Mucosa of stomach (tissue), 1 donor: ENCODE measurements around the gene EXOC3.
"Not testable (repeated sequence)": the region's sequence is repeated elsewhere in the genome, so short reads cannot be mapped to it uniquely, and the experiment has no call there.

ENCODE experiments used
- H3K27me3 ChIP-seq: one replicate; pipeline ENCODE4 v1.7.0; 2013; ENCODE audit warnings: mild to moderate bottlenecking, low read length; ENCODE audit not compliant: control insufficient read depth, insufficient read depth
- H3K36me3 ChIP-seq: one replicate; pipeline ENCODE4 v1.7.0; 2013; ENCODE audit warnings: low read length; ENCODE audit not compliant: control insufficient read depth, insufficient read depth
- H3K4me1 ChIP-seq: one replicate; pipeline ENCODE4 v1.7.0; 2013; ENCODE audit warnings: mild to moderate bottlenecking, low read length; ENCODE audit not compliant: control insufficient read depth, insufficient read depth
- H3K4me3 ChIP-seq: one replicate; pipeline ENCODE4 v1.7.0; 2013; ENCODE audit warnings: low read length
- H3K9ac ChIP-seq: one replicate; pipeline ENCODE4 v1.7.0; 2013; ENCODE audit warnings: mild to moderate bottlenecking, low read length, moderate library complexity
- H3K9me3 ChIP-seq: one replicate; pipeline ENCODE4 v1.7.0; 2013; ENCODE audit warnings: mild to moderate bottlenecking, low read length, moderate library complexity; ENCODE audit not compliant: control insufficient read depth
- donor health status: Pancreatic carcinoma.

EXOC3 gene

GRCh38 chr5:505951-506525 is 63.1 kb downstream of the EXOC3 start:
- Histone ChIP-seq H3K4me1 (peaks cover 9% of the 10 kb centered on the region), H3K36me3 (no peaks in the 10 kb centered on the region), H3K9me3 (no peaks in the 10 kb centered on the region), H3K9ac (no peak overlapping the region), H3K4me3 (no peak overlapping the region), H3K27me3 (peaks cover 21% of the 10 kb centered on the region)

- H3K27me3 ChIP-seq = peaks cover 11% of the 10 kb centered on the region
- H3K9ac ChIP-seq, H3K36me3 ChIP-seq, H3K4me3 ChIP-seq, H3K4me1 ChIP-seq, H3K9me3 ChIP-seq: not testable (repeated sequence)
Observed at GRCh38 chr5:507986-508575, 65.1 kb downstream of the EXOC3 start.

GRCh38 chr5:509611-510185 is 66.7 kb downstream of the EXOC3 start:
- Histone ChIP-seq H3K9me3 (no peaks in the 10 kb centered on the region), H3K4me1 (peaks cover 14% of the 10 kb centered on the region), H3K4me3 (no peak overlapping the region), H3K9ac (no peak overlapping the region), H3K27me3 (peaks cover 17% of the 10 kb centered on the region), H3K36me3 (no peaks in the 10 kb centered on the region)

GRCh38 chr5:510521-510920 is 67.5 kb downstream of the EXOC3 start:
- Histone ChIP-seq H3K27me3 (peaks cover 25% of the 10 kb centered on the region), H3K4me3 (no peak overlapping the region), H3K9ac (no peak overlapping the region), H3K9me3 (no peaks in the 10 kb centered on the region), H3K36me3 (no peaks in the 10 kb centered on the region), H3K4me1 (peaks cover 17% of the 10 kb centered on the region)

GRCh38 chr5:511476-511875 is 68.5 kb downstream of the EXOC3 start:
- no peak overlapping the region for H3K4me3 ChIP-seq
- H3K36me3 ChIP-seq = no peaks in the 10 kb centered on the region
- no peaks in the 10 kb centered on the region for H3K9me3 ChIP-seq
- H3K27me3 ChIP-seq = peaks cover 18% of the 10 kb centered on the region
- H3K4me1 ChIP-seq = peaks cover 9% of the 10 kb centered on the region
- no peak overlapping the region for H3K9ac ChIP-seq

GRCh38 chr5:513216-514100 is 70.5 kb downstream of the EXOC3 start:
- H3K9me3 ChIP-seq = no peaks in the 10 kb centered on the region
- peaks cover 11% of the 10 kb centered on the region for H3K4me1 ChIP-seq
- no peak overlapping the region for H3K4me3 ChIP-seq
- no peak overlapping the region for H3K9ac ChIP-seq
- H3K27me3 ChIP-seq = peaks cover 25% of the 10 kb centered on the region
- H3K36me3 ChIP-seq = no peaks in the 10 kb centered on the region

GRCh38 chr5:514101-514485 is 71.1 kb downstream of the EXOC3 start:
- H3K27me3 ChIP-seq = peaks cover 25% of the 10 kb centered on the region
- H3K9ac ChIP-seq = no peak overlapping the region
- peaks cover 17% of the 10 kb centered on the region for H3K4me1 ChIP-seq
- H3K4me3 ChIP-seq = no peak overlapping the region
- no peaks in the 10 kb centered on the region for H3K36me3 ChIP-seq
- no peaks in the 10 kb centered on the region for H3K9me3 ChIP-seq

- no peaks in the 10 kb centered on the region for H3K9me3 ChIP-seq
- no peaks in the 10 kb centered on the region for H3K36me3 ChIP-seq
- no peak overlapping the region for H3K9ac ChIP-seq
- H3K27me3 ChIP-seq = peaks cover 29% of the 10 kb centered on the region
- H3K4me3 ChIP-seq = no peak overlapping the region
- H3K4me1 ChIP-seq = peaks cover 21% of the 10 kb centered on the region
Observed at GRCh38 chr5:514673-515072, 71.7 kb downstream of the EXOC3 start.

- Histone ChIP-seq H3K9ac (no peak overlapping the region), H3K36me3 (no peaks in the 10 kb centered on the region), H3K4me1 (peaks cover 21% of the 10 kb centered on the region), H3K4me3 (no peak overlapping the region), H3K27me3 (peaks cover 30% of the 10 kb centered on the region), H3K9me3 (no peaks in the 10 kb centered on the region)
Observed at GRCh38 chr5:515273-515836, 72.4 kb downstream of the EXOC3 start.

GRCh38 chr5:516338-516925 is 73.5 kb downstream of the EXOC3 start:
- no peak overlapping the region for H3K4me3 ChIP-seq
- no peak overlapping the region for H3K9ac ChIP-seq
- H3K9me3 ChIP-seq = no peaks in the 10 kb centered on the region
- peaks cover 30% of the 10 kb centered on the region for H3K27me3 ChIP-seq
- H3K4me1 ChIP-seq = peaks cover 21% of the 10 kb centered on the region
- H3K36me3 ChIP-seq = no peaks in the 10 kb centered on the region
